H9 (cell line): ENCODE measurements around the gene ISYNA1. TPM values are rescaled to one million over a fixed set of nuclear protein-coding genes. Genes with fewer than 3 reads are reported as not detected.

Source experiments
- DNase-seq: peaks from one replicate; pipeline ENCODE4 v3.0.0-alpha.2; 2017
- H2AFZ ChIP-seq: one replicate; pipeline ENCODE4 v1.6.1; 2013; ENCODE audit warnings: mild to moderate bottlenecking, low read length, control low read depth, moderate library complexity
- H2AK5ac ChIP-seq: 2 replicates; pipeline ENCODE4 v1.6.1; 2013; ENCODE audit warnings: low read length, control low read depth, mixed read lengths; ENCODE audit not compliant: insufficient read length
- H2BK120ac ChIP-seq: one replicate; pipeline ENCODE4 v1.6.1; 2013; ENCODE audit warnings: low read depth, mild to moderate bottlenecking, low read length, control low read depth, inconsistent platforms; ENCODE audit not compliant: poor library complexity, severe bottlenecking
- H2BK12ac ChIP-seq: 2 replicates; pipeline ENCODE4 v1.6.1; 2013; ENCODE audit warnings: low read length, control low read depth, mixed read lengths, low read depth; ENCODE audit not compliant: insufficient read length
- H2BK15ac ChIP-seq: 2 replicates; pipeline ENCODE4 v1.6.1; 2013; ENCODE audit warnings: low read depth, low read length, control low read depth
- H2BK20ac ChIP-seq: one replicate; pipeline ENCODE4 v1.6.1; 2013; ENCODE audit warnings: low read depth, mild to moderate bottlenecking, low read length, control low read depth, inconsistent platforms; ENCODE audit not compliant: poor library complexity, severe bottlenecking
- H2BK5ac ChIP-seq: 2 replicates; pipeline ENCODE4 v1.6.1; 2013; ENCODE audit warnings: low read length, control low read depth, mixed read lengths; ENCODE audit not compliant: insufficient read length
- H3K14ac ChIP-seq: 2 replicates; pipeline ENCODE4 v1.6.1; 2013; ENCODE audit warnings: low read length, control low read depth; ENCODE audit not compliant: insufficient read depth
- H3K18ac ChIP-seq: 2 replicates; pipeline ENCODE4 v1.6.1; 2013; ENCODE audit warnings: low read depth, mild to moderate bottlenecking, mixed read lengths, low read length, control low read depth; ENCODE audit not compliant: insufficient read length
- H3K23ac ChIP-seq: 2 replicates; pipeline ENCODE4 v1.6.1; 2013; ENCODE audit warnings: low read length, control low read depth, mixed read lengths, low read depth; ENCODE audit not compliant: insufficient read length
- H3K23me2 ChIP-seq: 2 replicates; pipeline ENCODE4 v1.6.1; 2013; ENCODE audit warnings: low read depth, mild to moderate bottlenecking, mixed read lengths, low read length, control low read depth; ENCODE audit not compliant: insufficient read length, poor library complexity, severe bottlenecking
- H3K27ac ChIP-seq: 2 replicates; pipeline ENCODE4 v1.5.1; 2013; ENCODE audit warnings: low read length, control low read depth, mixed read lengths, low read depth; ENCODE audit not compliant: insufficient read length
- H3K27me3 ChIP-seq: 2 replicates; pipeline ENCODE4 v1.6.1; 2013; ENCODE audit warnings: low read length, control low read depth, inconsistent platforms; ENCODE audit not compliant: insufficient read depth
- H3K4ac ChIP-seq: 2 replicates; pipeline ENCODE4 v1.6.1; 2013; ENCODE audit warnings: low read depth, mild to moderate bottlenecking, control low read depth, inconsistent platforms, low read length, moderate library complexity
- H3K4me1 ChIP-seq: 2 replicates; pipeline ENCODE4 v1.6.1; 2013; ENCODE audit warnings: low read length, control low read depth, inconsistent platforms; ENCODE audit not compliant: insufficient read depth
- H3K4me2 ChIP-seq: 2 replicates; pipeline ENCODE4 v1.6.1; 2013; ENCODE audit warnings: low read length, control low read depth, mixed read lengths; ENCODE audit not compliant: insufficient read length, insufficient read depth
- H3K56ac ChIP-seq: 2 replicates; pipeline ENCODE4 v1.6.1; 2013; ENCODE audit warnings: low read depth, mild to moderate bottlenecking, mixed read lengths, low read length, control low read depth; ENCODE audit not compliant: insufficient read length
- H3K79me1 ChIP-seq: 2 replicates; pipeline ENCODE4 v1.6.1; 2013; ENCODE audit warnings: low read depth, mild to moderate bottlenecking, moderate library complexity, low read length, control low read depth, inconsistent platforms; ENCODE audit not compliant: insufficient read depth, poor library complexity, severe bottlenecking
- H3K79me2 ChIP-seq: 2 replicates; pipeline ENCODE4 v1.6.1; 2013; ENCODE audit warnings: low read length, control low read depth, inconsistent platforms; ENCODE audit not compliant: insufficient read depth
- H3K9ac ChIP-seq: 2 replicates; pipeline ENCODE4 v1.6.1; 2013; ENCODE audit warnings: low read length, control low read depth, mixed read lengths; ENCODE audit not compliant: insufficient read length; ENCODE audit errors: extremely low read depth
- H3K9me3 ChIP-seq: one replicate; pipeline ENCODE4 v1.6.1; 2013; ENCODE audit warnings: low read depth, low read length, inconsistent platforms; ENCODE audit not compliant: control insufficient read depth
- H3T11ph ChIP-seq: one replicate; pipeline ENCODE4 v1.6.1; 2013; ENCODE audit warnings: mild to moderate bottlenecking, low read length, control low read depth, inconsistent platforms
- H4K20me1 ChIP-seq: one replicate; pipeline ENCODE4 v1.6.1; 2013; ENCODE audit not compliant: control insufficient read depth, insufficient read length, insufficient read depth
- H4K5ac ChIP-seq: 2 replicates; pipeline ENCODE4 v1.6.1; 2013; ENCODE audit warnings: low read depth, mild to moderate bottlenecking, mixed read lengths, low read length, control low read depth; ENCODE audit not compliant: insufficient read length
- H4K8ac ChIP-seq: replicated peaks from 2 replicates; pipeline ENCODE4 v1.6.1; 2013; ENCODE audit warnings: low read length, control low read depth, mixed read lengths, low read depth; ENCODE audit not compliant: insufficient read length
- H4K91ac ChIP-seq: 2 replicates; pipeline ENCODE4 v1.6.1; 2013; ENCODE audit warnings: low read depth, mild to moderate bottlenecking, moderate library complexity, mixed read lengths, low read length, control low read depth; ENCODE audit not compliant: insufficient read length
- H3K27ac Mint-ChIP-seq, 3 experiments: 2 replicates in 2 of 3; 3 replicates in 1 of 3; pipeline ENCODE4 v1.8.0; 2020 to 2021; ENCODE audit warnings: mixed read lengths in 3 of 3, mild to moderate bottlenecking in 1 of 3, moderate library complexity in 1 of 3
- H3K27me3 Mint-ChIP-seq: 2 replicates; pipeline ENCODE4 v1.8.0; 2021; ENCODE audit warnings: low read depth, mild to moderate bottlenecking, moderate library complexity, mixed read lengths
- H3K36me3 Mint-ChIP-seq, 3 experiments: 2 replicates in 2 of 3; 3 replicates in 1 of 3; pipeline ENCODE4 v1.8.0; 2020 to 2021; ENCODE audit warnings: low read depth in 3 of 3, mixed read lengths in 3 of 3; ENCODE audit not compliant: insufficient read depth in 1 of 3
- H3K4me1 Mint-ChIP-seq, 2 experiments: 2 replicates each; pipeline ENCODE4 v1.8.0; 2020; ENCODE audit warnings: mixed read lengths in 2 of 2
- H3K4me3 Mint-ChIP-seq, 2 experiments: 2 replicates in 1 of 2; 3 replicates in 1 of 2; pipeline ENCODE4 v1.8.0; 2020 to 2021; ENCODE audit warnings: mild to moderate bottlenecking in 2 of 2, mixed read lengths in 2 of 2, moderate library complexity in 1 of 2
- H3K9me3 Mint-ChIP-seq, 2 experiments: 2 replicates in 1 of 2; 3 replicates in 1 of 2; pipeline ENCODE4 v1.8.0; 2020; ENCODE audit warnings: mild to moderate bottlenecking in 2 of 2, mixed read lengths in 2 of 2, moderate library complexity in 1 of 2
- CTCF ChIP-seq: fragments of 200-600 bp; sonication (generic); conservative IDR thresholded peaks from 3 replicates; pipeline ENCODE4 v1.8.0; 2021; ENCODE audit warnings: antibody characterized with exemption, mild to moderate bottlenecking
- WGBS: extraction: QIAGEN DNeasy Blood & Tissue Kit; methylation state at CpG from one replicate; pipeline ENCODE4 v1.1.7; 2013; ENCODE audit warnings: missing lambda C conversion rate, low lambda C conversion rate, mixed read lengths; ENCODE audit not compliant: insufficient read length; ENCODE audit errors: extremely low coverage; 5-methylcytosine and 5-hydroxymethylcytosine counted together
- total RNA-seq: library from RNA; stranded (reverse); gene quantifications from 2 replicates; pipeline ENCODE4 v1.2.1, GENCODE V29; 2021

The ISYNA1 gene
- total RNA-seq, 1 experiment from 2014 or later = 241 TPM

GRCh38 chr19:18393836-18394235 is 44.1 kb downstream of the ISYNA1 start:
- H2BK12ac ChIP-seq = no peak overlapping the region
- H3K9me3 ChIP-seq = no peaks in the 10 kb centered on the region
- no peak for DNase-seq
- H3K4ac ChIP-seq = no peak overlapping the region
- no peak overlapping the region for H3K14ac ChIP-seq
- no peaks in the 10 kb centered on the region for H3K79me2 ChIP-seq
- no peaks in the 10 kb centered on the region for H3K4me1 ChIP-seq
- Mint-ChIP-seq H3K9me3 (no peaks in the 10 kb centered on the region), H3K27me3 (peaks cover 31% of the 10 kb centered on the region), H3K4me3 (no peak overlapping the region), H3K27ac (no peak overlapping the region; a peak in 1 of 7 replicates), H3K36me3 (peaks cover 0 to 5% (median 5%) of the 10 kb centered on the region in 3 experiments; a peak in 1 of 7 replicates), H3K4me1 (peaks cover 2 to 8% of the 10 kb centered on the region in 2 experiments; a peak in 1 of 4 replicates)
- WGBS = no CpG with 5 or more reads among the region's 7 CpGs
- H3K56ac ChIP-seq = no peak overlapping the region
- H4K20me1 ChIP-seq = no peaks in the 10 kb centered on the region
- H2BK15ac ChIP-seq = no peak overlapping the region
- no peak overlapping the region for H2AK5ac ChIP-seq
- no peak overlapping the region for H3K9ac ChIP-seq
- H2BK120ac ChIP-seq = no peak overlapping the region
- no peaks in the 10 kb centered on the region for H3K27me3 ChIP-seq
- no peak overlapping the region for H4K5ac ChIP-seq
- no peak overlapping the region for H3K27ac ChIP-seq
- no peak overlapping the region for H3T11ph ChIP-seq
- no peak overlapping the region for H4K91ac ChIP-seq
- no peak overlapping the region for H2BK20ac ChIP-seq
- H2BK5ac ChIP-seq = no peak overlapping the region
- no peak overlapping the region for H2AFZ ChIP-seq
- TF ChIP-seq CTCF = no peak
- no peak overlapping the region for H3K18ac ChIP-seq
- H3K4me2 ChIP-seq = no peak overlapping the region
- H3K23me2 ChIP-seq = no peaks in the 10 kb centered on the region
- H4K8ac ChIP-seq = no peak overlapping the region
- no peak overlapping the region for H3K23ac ChIP-seq
- H3K79me1 ChIP-seq = no peaks in the 10 kb centered on the region
